Measurements from ENCODE around the gene ZBTB39. TPM values are rescaled to one million over a fixed set of nuclear protein-coding genes. Genes with fewer than 3 reads are reported as not detected.
A peak's percentile ranks its signal among the peaks of the same experiment; 100 is the strongest.

Gene ZBTB39
- total and polyA plus RNA-seq, 2 experiments from 2014 or later: 1.8 to 6.4 TPM

DNA sequence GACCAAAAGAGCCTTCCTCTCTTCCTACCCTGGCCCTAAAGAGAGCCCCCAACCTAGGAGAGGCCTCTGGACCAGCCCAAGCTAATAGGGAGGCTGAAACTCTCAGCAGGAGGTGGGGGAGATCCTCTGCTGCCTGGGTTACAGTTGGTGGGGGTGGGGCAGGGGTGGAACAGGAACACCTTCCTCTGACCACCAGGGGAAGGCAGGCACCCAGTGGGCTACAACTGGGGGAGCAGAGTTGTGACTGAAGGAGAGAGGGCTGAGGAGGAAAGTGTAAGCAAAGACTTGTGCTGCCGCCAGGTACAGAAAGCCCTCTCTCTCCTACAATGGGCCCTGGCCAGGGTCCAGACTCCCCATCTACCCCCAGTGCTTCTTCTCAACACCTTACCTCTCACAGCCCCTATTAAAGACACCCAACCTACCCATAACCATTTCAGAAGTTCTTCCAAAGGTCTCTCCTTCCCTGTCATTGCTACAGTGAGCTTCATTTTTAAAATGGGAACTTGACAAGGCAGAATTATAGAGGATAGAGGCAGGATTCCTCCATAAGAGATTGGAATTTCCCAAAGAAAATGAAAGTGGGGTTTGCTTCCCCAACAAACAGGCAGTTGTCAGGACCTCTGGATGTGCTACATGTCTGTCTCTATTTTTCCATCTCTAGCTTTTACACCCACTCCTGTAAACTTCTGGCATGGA lies 42.2 kb upstream of the ZBTB39 start:
- Histone ChIP-seq H3K4me2 (peak overlapping the region; percentile 73), H2AFZ (no peak overlapping the region), H3K9me3 (ENCODE audit: low read depth) (no peaks in the 10 kb centered on the region)

DNA sequence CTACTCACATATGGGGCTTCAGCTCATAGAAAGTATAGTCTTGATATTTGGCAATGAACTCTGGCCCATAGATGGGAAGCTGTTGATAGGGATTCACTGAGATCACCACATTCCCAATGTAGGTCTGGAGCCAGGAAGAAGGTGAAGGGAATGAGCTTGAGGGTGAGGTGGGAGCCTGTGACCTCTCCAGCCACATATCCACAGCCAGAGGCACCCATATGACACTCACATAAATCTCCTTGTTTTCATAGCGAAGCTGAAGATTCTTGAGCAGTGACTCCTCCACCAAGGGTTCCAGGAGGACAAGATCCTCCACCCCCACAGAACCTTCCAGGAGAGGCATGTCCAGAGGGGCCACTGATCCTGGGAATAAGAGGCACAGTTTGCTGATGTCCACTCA lies 41.6 kb upstream of the ZBTB39 start:
- Histone ChIP-seq H3K27me3 (no peaks in the 10 kb centered on the region), H3K9me2 (replicated peaks; ENCODE audit: insufficient read depth) (no peaks in the 10 kb centered on the region), H3K4me1 (ENCODE audit: insufficient read depth) (no peaks in the 10 kb centered on the region), H3K4me3 (no peak overlapping the region), H3K36me3 (replicated peaks; ENCODE audit: insufficient read depth, low read depth) (no peaks in the 10 kb centered on the region), H3K9me3 (ENCODE audit: low read depth) (no peaks in the 10 kb centered on the region), H2AFZ (no peak overlapping the region), H4K20me1 (ENCODE audit: insufficient read depth, poor library complexity, severe bottlenecking) (no peaks in the 10 kb centered on the region), H3K27ac (peak overlapping the region; percentile 71), H3K4me2 (peak overlapping the region; percentile 73), H3K79me2 (peaks cover 2% of the 10 kb centered on the region)
- TF ChIP-seq EZH2 (IDR thresholded peaks at IDR 0.05; ENCODE audit: borderline replicate concordance) (no peak), EZH2phosphoT487 (IDR thresholded peaks at IDR 0.05; ENCODE audit: low read depth, severe bottlenecking, unreplicated experiment) (no peak)
- TF ChIP-seq, protein P1, sequence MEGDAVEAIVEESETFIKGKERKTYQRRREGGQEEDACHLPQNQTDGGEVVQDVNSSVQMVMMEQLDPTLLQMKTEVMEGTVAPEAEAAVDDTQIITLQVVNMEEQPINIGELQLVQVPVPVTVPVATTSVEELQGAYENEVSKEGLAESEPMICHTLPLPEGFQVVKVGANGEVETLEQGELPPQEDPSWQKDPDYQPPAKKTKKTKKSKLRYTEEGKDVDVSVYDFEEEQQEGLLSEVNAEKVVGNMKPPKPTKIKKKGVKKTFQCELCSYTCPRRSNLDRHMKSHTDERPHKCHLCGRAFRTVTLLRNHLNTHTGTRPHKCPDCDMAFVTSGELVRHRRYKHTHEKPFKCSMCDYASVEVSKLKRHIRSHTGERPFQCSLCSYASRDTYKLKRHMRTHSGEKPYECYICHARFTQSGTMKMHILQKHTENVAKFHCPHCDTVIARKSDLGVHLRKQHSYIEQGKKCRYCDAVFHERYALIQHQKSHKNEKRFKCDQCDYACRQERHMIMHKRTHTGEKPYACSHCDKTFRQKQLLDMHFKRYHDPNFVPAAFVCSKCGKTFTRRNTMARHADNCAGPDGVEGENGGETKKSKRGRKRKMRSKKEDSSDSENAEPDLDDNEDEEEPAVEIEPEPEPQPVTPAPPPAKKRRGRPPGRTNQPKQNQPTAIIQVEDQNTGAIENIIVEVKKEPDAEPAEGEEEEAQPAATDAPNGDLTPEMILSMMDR (IDR thresholded peaks at IDR 0.05; ENCODE audit: poor library complexity): no peak
- WGBS (ENCODE audit: low lambda C conversion rate, missing lambda C conversion rate): 53% methylated on average over 1 of the region's 1 CpG
- DNase-seq (ENCODE audit: low spot score): no peak

More for the DNA sequence above, 42.2 kb upstream of the ZBTB39 start:
- Histone ChIP-seq H3K9me2 (replicated peaks; ENCODE audit: insufficient read depth) (no peaks in the 10 kb centered on the region), H3K36me3 (replicated peaks; ENCODE audit: insufficient read depth, low read depth) (no peaks in the 10 kb centered on the region), H3K27me3 (no peaks in the 10 kb centered on the region), H3K4me1 (ENCODE audit: insufficient read depth) (no peaks in the 10 kb centered on the region), H3K4me3 (no peak overlapping the region), H3K79me2 (peaks cover 2% of the 10 kb centered on the region), H4K20me1 (ENCODE audit: insufficient read depth, poor library complexity, severe bottlenecking) (no peaks in the 10 kb centered on the region), H3K27ac (peak overlapping the region; percentile 71)
- no peak for DNase-seq (ENCODE audit: low spot score)
- TF ChIP-seq EZH2phosphoT487 (IDR thresholded peaks at IDR 0.05; ENCODE audit: low read depth, severe bottlenecking, unreplicated experiment) (no peak), EZH2 (IDR thresholded peaks at IDR 0.05; ENCODE audit: borderline replicate concordance) (no peak)
- TF ChIP-seq, protein P1 (IDR thresholded peaks at IDR 0.05; ENCODE audit: poor library complexity): no peak
- WGBS (ENCODE audit: low lambda C conversion rate, missing lambda C conversion rate): 85% methylated on average over 1 of the region's 1 CpG

DNA sequence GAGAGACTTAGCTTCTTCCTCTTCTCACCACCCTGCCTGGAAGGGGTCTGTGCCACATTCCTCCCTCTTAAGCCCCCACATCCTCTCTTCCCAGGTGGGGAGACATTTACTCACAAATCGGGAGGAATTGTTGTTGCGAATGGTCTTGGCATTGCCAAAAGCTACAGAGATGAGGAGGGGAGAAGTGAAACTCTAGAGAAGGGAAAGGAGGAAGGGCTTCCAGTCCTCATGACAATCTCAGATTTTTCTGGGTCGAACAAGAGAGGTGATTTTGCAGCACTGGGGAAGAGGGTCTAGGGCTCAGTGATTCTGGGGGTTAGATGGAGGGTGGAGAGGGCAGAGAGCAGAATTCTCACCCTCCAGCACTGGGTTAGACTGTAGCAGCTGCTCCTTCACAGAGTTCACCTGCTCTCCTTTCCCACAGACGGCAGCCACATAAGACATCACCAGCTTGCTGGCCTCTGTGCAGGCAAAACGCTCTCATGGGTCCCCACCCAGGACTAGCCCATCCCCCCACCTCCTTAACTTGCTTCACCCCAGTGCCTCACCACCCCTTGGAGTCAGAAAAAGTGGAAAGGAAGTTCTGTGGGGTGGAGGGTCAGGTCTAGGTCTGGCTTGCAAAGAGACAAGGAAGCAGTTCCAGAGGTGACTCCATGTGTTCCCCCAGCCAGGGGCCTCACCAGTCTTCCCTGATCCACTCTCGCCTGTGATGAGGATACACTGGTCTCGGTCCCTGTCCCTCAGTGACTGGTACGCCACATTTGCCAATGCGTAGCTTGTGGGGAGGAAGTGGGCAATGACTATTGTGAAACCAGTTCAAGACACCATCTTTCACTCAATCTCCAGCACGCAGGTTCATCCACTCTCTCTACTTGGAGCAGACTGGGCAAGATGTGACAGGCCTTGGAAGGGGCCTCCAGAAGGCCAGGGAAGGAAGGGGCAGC lies 40.9 kb upstream of the ZBTB39 start:
- Histone ChIP-seq H3K27me3 (no peaks in the 10 kb centered on the region), H2AFZ (no peak overlapping the region), H3K4me1 (ENCODE audit: insufficient read depth) (no peaks in the 10 kb centered on the region), H3K9me2 (replicated peaks; ENCODE audit: insufficient read depth) (no peaks in the 10 kb centered on the region), H3K79me2 (peaks cover 2% of the 10 kb centered on the region), H3K4me2 (peak overlapping the region; percentile 73), H4K20me1 (ENCODE audit: insufficient read depth, poor library complexity, severe bottlenecking) (no peaks in the 10 kb centered on the region), H3K27ac (no peak overlapping the region), H3K4me3 (no peak overlapping the region), H3K36me3 (replicated peaks; ENCODE audit: insufficient read depth, low read depth) (no peaks in the 10 kb centered on the region), H3K9me3 (ENCODE audit: low read depth) (no peaks in the 10 kb centered on the region)
- TF ChIP-seq EZH2 (IDR thresholded peaks at IDR 0.05; ENCODE audit: borderline replicate concordance): no peak
- TF ChIP-seq, protein P1 (IDR thresholded peaks at IDR 0.05; ENCODE audit: poor library complexity): no peak
- no peak for TF ChIP-seq EZH2phosphoT487 (IDR thresholded peaks at IDR 0.05; ENCODE audit: low read depth, severe bottlenecking, unreplicated experiment)
- 86% methylated on average over 10 of the region's 10 CpGs for WGBS (ENCODE audit: low lambda C conversion rate, missing lambda C conversion rate)
- no peak for DNase-seq (ENCODE audit: low spot score)
